PC-9 (cell line): ENCODE results near the gene EXOC4. TPM values are rescaled to one million over a fixed set of nuclear protein-coding genes. Genes with fewer than 3 reads are reported as not detected.

Experiments
- BruUV-seq: library from RNA; stranded (reverse); fragments of 400-500 nt; replicated peaks from 2 replicates; lab custom pipeline; 2021; lab: Mats Ljungman, UMichigan
- CTCF ChIA-PET: fragments of 300-600 bp; sonication (Branson Sonifier 250); formaldehyde crosslinking; loops from one replicate; lab custom pipeline; 2022; ENCODE audit warnings: antibody characterized with exemption; lab: Charles Lee
- POLR2A ChIA-PET: fragments of 300-600 bp; sonication (Branson Sonifier 250); formaldehyde crosslinking; loops from one replicate; lab custom pipeline; 2022; ENCODE audit warnings: antibody characterized with exemption; ENCODE audit not compliant: unreplicated experiment; lab: Charles Lee
- DNase-seq, 2 experiments: peaks; one replicate each; pipeline versions ENCODE4 v3.0.0 to v3.0.0-alpha.2; 2015 to 2022; ENCODE audit warnings: mixed read lengths in 1 of 2
- H2AFZ ChIP-seq: fragments of 200-600 bp; sonication (generic); 2 replicates; pipeline ENCODE4 v1.8.1; 2017; ENCODE audit warnings: antibody characterized with exemption
- H3F3A ChIP-seq: fragments of 200-600 bp; sonication (generic); 2 replicates; pipeline ENCODE4 v1.8.1; 2017; ENCODE audit warnings: antibody characterized with exemption, mild to moderate bottlenecking, low read depth; ENCODE audit not compliant: insufficient read depth
- H3K27ac ChIP-seq: fragments of 200-600 bp; sonication (generic); 2 replicates; pipeline ENCODE4 v1.6.1; 2016; ENCODE audit warnings: mixed run types
- H3K27me3 ChIP-seq: fragments of 200-600 bp; sonication (generic); 2 replicates; pipeline ENCODE4 v1.6.1; 2016; ENCODE audit warnings: low read depth, mixed run types; ENCODE audit not compliant: insufficient read depth
- H3K36me3 ChIP-seq: fragments of 200-600 bp; sonication (generic); 2 replicates; pipeline ENCODE4 v1.6.1; 2016; ENCODE audit warnings: low read depth, mixed run types
- H3K4me1 ChIP-seq: fragments of 200-600 bp; sonication (generic); replicated peaks from 2 replicates; pipeline ENCODE4 v1.6.1; 2016; ENCODE audit warnings: mixed run types; ENCODE audit not compliant: insufficient read depth
- H3K4me2 ChIP-seq: fragments of 200-600 bp; sonication (generic); 2 replicates; pipeline ENCODE4 v1.6.1; 2017; ENCODE audit warnings: mixed run types
- H3K4me3 ChIP-seq: fragments of 200-600 bp; sonication (generic); 2 replicates; pipeline ENCODE4 v1.6.1; 2016; ENCODE audit warnings: mixed run types
- H3K79me2 ChIP-seq: fragments of 200-600 bp; sonication (generic); 2 replicates; pipeline ENCODE4 v1.6.1; 2017; ENCODE audit warnings: low read depth, mixed run types
- H3K9me2 ChIP-seq: fragments of 200-600 bp; sonication (generic); 2 replicates; pipeline ENCODE4 v1.8.1; 2017; ENCODE audit warnings: mild to moderate bottlenecking; ENCODE audit not compliant: insufficient read depth
- H3K9me3 ChIP-seq: fragments of 200-600 bp; sonication (generic); 2 replicates; pipeline ENCODE4 v1.8.1; 2016; ENCODE audit warnings: low read depth; ENCODE audit not compliant: insufficient read depth
- H4K20me1 ChIP-seq: fragments of 200-600 bp; sonication (generic); 2 replicates; pipeline ENCODE4 v1.8.1; 2017; ENCODE audit not compliant: insufficient read depth
- EZH2 ChIP-seq: fragments of 200-600 bp; sonication (generic); IDR thresholded peaks from 2 replicates; pipeline ENCODE4 v1.8.0; 2017; ENCODE audit warnings: antibody characterized with exemption, low read depth
- intact Hi-C: fragments of 100-400 bp; cut with micrococcal nuclease; formaldehyde crosslinking; loops from one replicate; pipeline ENCODE4 v1.10.0; 2022; ENCODE audit not compliant: unreplicated experiment
- total RNA-seq: library from RNA; stranded (reverse); gene quantifications from 2 replicates; pipeline ENCODE4 v1.2.3, GENCODE V29; 2021
- TF ChIP-seq, protein P1 (sequence below): fragments of 200-600 bp; sonication (generic); conservative IDR thresholded peaks from 2 replicates; pipeline ENCODE4 v1.6.1; 2017; ENCODE audit warnings: mixed run types, antibody characterized with exemption, mild to moderate bottlenecking, moderate library complexity

The EXOC4 gene
- total RNA-seq, 1 experiment from 2014 or later: 101 TPM

DNA sequence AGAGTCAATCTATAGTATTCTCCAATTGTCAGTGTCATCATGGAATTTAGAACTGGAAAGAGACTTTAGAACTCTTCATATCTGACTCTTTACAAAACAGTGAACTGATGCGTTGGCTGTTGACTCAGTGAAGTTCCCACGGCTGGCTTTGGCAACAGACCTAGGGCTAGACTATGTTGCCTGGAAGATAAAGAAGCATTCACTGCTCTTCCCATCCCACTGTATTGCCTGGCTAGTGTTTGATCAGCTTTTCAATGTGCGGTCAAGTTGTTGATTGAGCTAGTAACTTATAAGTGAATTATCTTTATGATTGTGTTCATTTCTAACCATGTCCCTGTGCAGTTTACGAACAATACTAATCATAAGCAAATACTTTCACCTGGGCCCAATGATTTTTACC is 508.6 kb downstream of the EXOC4 start:
- POLR2A ChIA-PET: no interaction called here
- Histone ChIP-seq H3K4me3 (no peak overlapping the region), H3K27ac (no peak overlapping the region), H3F3A (no peaks in the 10 kb centered on the region), H3K79me2 (no peaks in the 10 kb centered on the region), H3K4me1 (no peaks in the 10 kb centered on the region), H3K27me3 (no peaks in the 10 kb centered on the region), H3K4me2 (no peak overlapping the region), H3K36me3 (no peaks in the 10 kb centered on the region), H4K20me1 (no peaks in the 10 kb centered on the region), H3K9me3 (no peaks in the 10 kb centered on the region), H2AFZ (no peak overlapping the region), H3K9me2 (no peaks in the 10 kb centered on the region)
- TF ChIP-seq EZH2: no peak
- TF ChIP-seq, protein P1, sequence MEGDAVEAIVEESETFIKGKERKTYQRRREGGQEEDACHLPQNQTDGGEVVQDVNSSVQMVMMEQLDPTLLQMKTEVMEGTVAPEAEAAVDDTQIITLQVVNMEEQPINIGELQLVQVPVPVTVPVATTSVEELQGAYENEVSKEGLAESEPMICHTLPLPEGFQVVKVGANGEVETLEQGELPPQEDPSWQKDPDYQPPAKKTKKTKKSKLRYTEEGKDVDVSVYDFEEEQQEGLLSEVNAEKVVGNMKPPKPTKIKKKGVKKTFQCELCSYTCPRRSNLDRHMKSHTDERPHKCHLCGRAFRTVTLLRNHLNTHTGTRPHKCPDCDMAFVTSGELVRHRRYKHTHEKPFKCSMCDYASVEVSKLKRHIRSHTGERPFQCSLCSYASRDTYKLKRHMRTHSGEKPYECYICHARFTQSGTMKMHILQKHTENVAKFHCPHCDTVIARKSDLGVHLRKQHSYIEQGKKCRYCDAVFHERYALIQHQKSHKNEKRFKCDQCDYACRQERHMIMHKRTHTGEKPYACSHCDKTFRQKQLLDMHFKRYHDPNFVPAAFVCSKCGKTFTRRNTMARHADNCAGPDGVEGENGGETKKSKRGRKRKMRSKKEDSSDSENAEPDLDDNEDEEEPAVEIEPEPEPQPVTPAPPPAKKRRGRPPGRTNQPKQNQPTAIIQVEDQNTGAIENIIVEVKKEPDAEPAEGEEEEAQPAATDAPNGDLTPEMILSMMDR: no peak
- no peak for DNase-seq
- BruUV-seq: no TSS peak
- CTCF ChIA-PET: no interaction called here
- intact Hi-C loops: no loop called here

DNA sequence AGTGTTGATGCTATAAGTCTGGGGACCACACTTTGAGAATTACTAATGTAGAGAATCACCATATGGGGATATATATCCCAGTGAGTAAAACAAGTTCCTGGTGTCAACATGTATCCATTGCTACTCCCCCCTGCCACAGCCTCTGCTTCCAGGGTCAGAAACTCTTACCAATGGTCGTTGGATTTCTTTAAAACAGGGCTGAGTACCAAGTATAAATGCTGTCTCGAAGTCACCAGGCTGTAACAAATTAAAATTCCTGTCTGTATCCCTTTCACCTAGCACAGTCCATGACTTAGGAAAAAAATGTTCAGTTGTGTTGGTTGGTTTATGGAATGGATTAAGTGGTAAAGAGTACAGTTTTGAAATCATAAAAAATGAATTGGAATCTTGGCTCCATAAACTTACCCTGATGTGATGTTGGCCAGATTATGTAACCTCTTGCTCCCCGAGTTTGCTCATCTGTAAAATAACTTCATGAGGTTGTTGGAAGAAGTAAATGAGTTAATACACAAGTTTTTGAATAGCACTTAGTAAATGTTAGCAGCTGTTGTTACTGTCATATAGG is 510.3 kb downstream of the EXOC4 start:
- H3K4me2 ChIP-seq: no peak overlapping the region
- no peaks in the 10 kb centered on the region for H3F3A ChIP-seq
- ChIA-PET CTCF (no interaction called here), POLR2A (no interaction called here)
- H4K20me1 ChIP-seq: no peaks in the 10 kb centered on the region
- TF ChIP-seq, protein P1: no peak
- TF ChIP-seq EZH2: no peak
- intact Hi-C loops: no loop called here
- no peaks in the 10 kb centered on the region for H3K36me3 ChIP-seq
- no peaks in the 10 kb centered on the region for H3K27me3 ChIP-seq
- H3K9me2 ChIP-seq: no peaks in the 10 kb centered on the region
- H3K27ac ChIP-seq: no peak overlapping the region
- no peaks in the 10 kb centered on the region for H3K9me3 ChIP-seq
- H2AFZ ChIP-seq: no peak overlapping the region
- no peaks in the 10 kb centered on the region for H3K79me2 ChIP-seq
- H3K4me3 ChIP-seq: no peak overlapping the region
- DNase-seq: no peak
- BruUV-seq: no TSS peak
- no peaks in the 10 kb centered on the region for H3K4me1 ChIP-seq

DNA sequence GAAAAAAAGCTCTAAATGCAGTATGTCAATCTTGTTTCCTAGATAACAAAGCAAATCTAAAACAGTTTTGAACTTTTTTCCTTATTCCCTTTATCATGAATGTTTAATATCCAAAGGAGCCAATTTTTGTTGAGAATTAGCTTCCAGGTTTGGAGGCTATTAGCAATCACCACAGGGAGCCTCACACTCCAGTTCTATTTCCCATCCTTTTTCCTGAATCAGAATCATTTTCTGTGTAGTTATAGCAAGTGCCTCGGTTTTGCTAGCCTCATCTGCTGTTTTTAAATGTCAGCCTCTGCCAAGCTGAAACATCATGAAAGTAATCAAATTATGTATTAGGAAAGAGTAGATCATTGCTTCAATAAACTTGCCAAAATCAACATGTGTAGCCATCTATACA is 516.8 kb downstream of the EXOC4 start:
- ChIA-PET CTCF (no interaction called here), POLR2A (no interaction called here)
- no peaks in the 10 kb centered on the region for H3K9me3 ChIP-seq
- H3K79me2 ChIP-seq: no peaks in the 10 kb centered on the region
- no peaks in the 10 kb centered on the region for H3K4me1 ChIP-seq
- H3K27me3 ChIP-seq: no peaks in the 10 kb centered on the region
- H3K4me2 ChIP-seq: no peak overlapping the region
- H3K27ac ChIP-seq: no peak overlapping the region
- no peaks in the 10 kb centered on the region for H4K20me1 ChIP-seq
- BruUV-seq: no TSS peak
- H3F3A ChIP-seq: no peaks in the 10 kb centered on the region
- H3K4me3 ChIP-seq: no peak overlapping the region
- no peak for TF ChIP-seq EZH2
- TF ChIP-seq, protein P1: no peak
- no peaks in the 10 kb centered on the region for H3K36me3 ChIP-seq
- H3K9me2 ChIP-seq: no peaks in the 10 kb centered on the region
- intact Hi-C loops: no loop called here
- H2AFZ ChIP-seq: no peak overlapping the region
- DNase-seq: no peak
